HG02885 (cell line): ENCODE results near the gene ALKBH5.
A peak's percentile ranks its signal among the peaks of the same experiment; 100 is the strongest.

Source experiments
- ATAC-seq: cut with Tn5 transposase; IDR thresholded peaks from one replicate; pipeline ENCODE4 v1.9.1; 2021; ENCODE audit warnings: mild to moderate bottlenecking; ENCODE audit not compliant: unreplicated experiment, poor library complexity

Gene ALKBH5

GRCh38 chr17:18184143-18185031 is 759 bp downstream of the ALKBH5 start:
- ATAC-seq = peak; percentile 2

- ATAC-seq = no peak
These were observed 1.8 kb downstream of the ALKBH5 start for GRCh38 chr17:18185391-18185790.

GRCh38 chr17:18185832-18186626 is 2.4 kb downstream of the ALKBH5 start:
- no peak for ATAC-seq

DNA sequence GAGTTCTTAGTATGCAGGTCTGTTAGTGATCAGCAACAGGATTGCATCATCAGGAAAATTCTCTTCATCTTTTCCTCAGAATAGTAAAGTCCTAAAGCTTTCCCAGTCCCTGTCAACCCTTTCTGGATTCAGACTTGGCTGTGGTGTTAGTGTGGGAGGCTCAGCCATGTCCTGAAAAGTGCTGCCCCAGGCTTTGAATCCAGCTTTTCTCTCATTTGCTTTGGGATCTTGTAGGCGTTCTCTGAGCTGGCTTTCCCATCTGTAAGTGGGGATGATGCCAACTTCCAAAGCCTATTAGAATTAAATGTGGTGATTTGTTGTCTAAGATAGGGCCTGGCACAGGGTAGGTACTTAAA is 3.0 kb downstream of the ALKBH5 start:
- no peak for ATAC-seq

DNA sequence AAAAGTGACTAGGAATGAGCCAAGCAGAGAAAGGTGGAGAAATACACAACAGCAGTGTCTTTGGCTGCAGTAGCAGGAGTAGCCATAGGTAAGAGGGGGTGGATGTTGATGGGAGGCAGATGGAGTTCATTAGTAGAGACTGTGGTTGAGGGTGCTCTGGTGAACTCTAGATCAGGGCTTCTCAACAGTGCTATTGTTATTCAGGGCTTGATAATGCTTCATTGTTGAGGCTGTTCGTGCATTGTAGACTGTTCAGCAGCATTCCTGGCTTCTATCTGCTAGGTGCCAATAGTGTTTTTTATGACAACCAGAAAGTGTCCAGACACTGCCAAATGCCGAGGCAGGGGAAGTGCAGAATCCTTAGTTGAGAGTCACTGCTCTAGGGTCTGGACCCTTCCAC is 3.6 kb downstream of the ALKBH5 start:
- ATAC-seq = no peak

GRCh38 chr17:18187821-18188761 is 4.5 kb downstream of the ALKBH5 start:
- ATAC-seq = no peak

GRCh38 chr17:18190628-18191235 is 7.1 kb downstream of the ALKBH5 start:
- ATAC-seq = no peak

DNA sequence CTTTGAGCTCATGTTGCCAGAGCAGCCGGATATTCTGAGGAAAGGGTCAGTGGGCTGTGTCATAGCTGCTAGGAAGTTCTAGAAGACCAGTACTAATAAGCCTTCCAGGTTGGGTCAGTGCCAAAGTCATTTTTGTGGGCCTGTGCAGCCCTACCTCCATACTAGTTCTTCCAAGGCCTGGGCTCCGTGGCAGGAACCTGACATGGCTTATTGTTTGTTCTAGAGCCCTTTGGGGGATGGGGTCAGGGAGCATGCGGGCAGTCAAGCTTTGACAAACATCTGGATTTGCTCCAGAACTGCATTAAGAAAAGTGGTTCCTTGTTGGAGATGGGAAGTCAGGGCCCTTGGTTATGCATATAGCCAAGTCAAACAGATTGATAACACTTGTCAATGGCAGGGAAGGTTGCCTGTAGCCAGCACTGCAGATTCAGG is 7.6 kb downstream of the ALKBH5 start:
- no peak for ATAC-seq

DNA sequence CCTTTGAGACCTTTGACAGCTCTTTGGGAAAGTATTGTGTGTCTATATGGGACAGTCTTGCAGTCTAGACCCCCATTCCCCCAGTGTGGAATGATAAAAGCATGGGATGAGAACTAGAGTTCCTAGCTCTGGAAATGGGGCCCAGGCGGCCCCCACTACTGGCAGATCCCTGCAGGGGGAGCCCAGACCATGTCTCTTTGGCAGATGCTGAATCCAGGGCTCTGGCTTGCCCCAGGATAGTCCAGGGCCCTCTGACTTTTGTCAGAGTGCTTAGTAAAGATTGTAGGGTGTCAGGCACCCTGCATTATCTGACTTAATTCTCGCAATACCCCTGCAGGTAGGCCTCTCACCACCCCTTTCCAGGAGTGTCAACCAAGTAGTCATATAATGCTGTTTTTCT is 8.3 kb downstream of the ALKBH5 start:
- ATAC-seq = no peak

- ATAC-seq = no peak
These were observed 10.8 kb downstream of the ALKBH5 start for GRCh38 chr17:18194394-18194793.

- no peak for ATAC-seq
These were observed 11.2 kb downstream of the ALKBH5 start for GRCh38 chr17:18194804-18195203.

DNA sequence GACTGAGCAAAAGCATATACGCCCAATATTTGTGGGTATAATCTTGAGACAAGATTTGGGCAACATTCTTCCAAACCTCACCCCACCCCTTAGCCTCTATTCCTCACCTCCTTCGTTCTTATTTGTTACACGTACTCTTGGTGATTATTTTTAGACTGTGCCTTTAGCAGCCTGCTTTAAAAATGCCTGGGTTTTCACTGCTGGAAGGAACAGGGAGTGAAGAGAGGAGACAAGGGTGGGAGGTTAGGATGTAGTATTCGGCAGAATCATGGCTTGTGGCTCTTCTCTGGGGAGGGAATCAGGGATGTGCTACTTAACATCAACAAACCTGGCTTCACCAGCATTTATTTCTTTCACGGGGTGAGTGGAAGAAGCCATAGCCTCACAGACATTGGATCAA is 11.6 kb downstream of the ALKBH5 start:
- no peak for ATAC-seq

GRCh38 chr17:18197535-18198194 is 14.0 kb downstream of the ALKBH5 start:
- ATAC-seq = no peak

DNA sequence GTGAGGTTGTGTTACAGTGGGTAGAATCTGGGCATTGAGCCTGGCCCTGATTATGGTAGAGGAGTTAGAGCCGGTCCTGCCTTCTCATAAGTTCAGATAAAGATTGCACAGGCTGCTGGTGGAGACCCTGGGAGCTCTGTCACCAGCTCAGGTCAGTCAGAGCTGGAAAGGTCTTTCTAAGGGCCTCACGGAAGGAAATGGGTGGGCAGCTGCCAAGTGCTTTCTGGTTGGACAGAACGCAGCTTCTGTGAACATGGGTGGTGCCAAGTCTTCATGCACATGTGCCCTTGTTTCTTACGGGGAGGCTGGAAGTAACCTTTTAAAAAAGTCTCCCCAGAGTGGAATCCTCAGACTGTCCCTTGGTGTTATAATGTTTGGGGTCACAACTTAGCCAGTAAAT is 14.9 kb downstream of the ALKBH5 start:
- no peak for ATAC-seq

DNA sequence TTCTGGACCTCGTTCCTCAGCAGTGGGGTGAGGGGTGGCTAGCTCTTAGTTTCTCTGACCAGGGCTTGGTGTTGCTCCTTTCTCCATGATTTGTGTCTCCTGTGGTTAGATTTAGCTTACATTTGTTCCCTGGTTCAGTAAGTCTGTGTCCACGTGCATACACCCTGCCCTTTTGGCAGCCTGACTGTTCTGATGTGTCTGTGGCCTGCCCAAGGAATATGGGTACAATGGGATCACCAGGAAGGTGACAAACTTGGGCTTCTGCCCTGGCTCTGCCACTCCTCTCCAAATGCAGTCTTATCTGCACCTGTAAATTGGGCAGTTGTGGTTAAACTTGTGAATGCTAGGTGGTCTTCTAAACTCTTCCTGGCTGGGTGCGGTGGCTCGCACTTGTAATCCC is 17.5 kb downstream of the ALKBH5 start:
- no peak for ATAC-seq

DNA sequence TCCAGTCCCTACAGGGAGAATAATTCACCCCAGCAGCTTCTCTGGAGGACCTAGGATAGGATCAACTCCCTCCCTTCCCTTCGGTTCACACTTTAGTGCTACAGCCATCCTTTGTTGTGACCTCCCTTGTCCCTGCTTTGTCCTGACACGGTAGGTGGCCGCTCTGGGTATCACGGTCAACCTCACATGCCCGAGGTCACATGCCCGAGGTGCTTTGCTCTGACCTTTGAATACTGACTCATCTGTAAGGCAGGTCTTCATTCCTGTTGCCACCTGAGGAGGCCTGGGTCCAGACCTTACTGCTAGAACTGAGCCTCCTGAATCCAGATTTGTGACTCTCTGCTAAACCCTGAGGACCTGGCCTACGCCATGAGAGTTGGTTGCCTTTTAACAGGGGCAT is 19.7 kb downstream of the ALKBH5 start:
- no peak for ATAC-seq

GRCh38 chr17:18205861-18206260 is 22.2 kb downstream of the ALKBH5 start:
- ATAC-seq = no peak

DNA sequence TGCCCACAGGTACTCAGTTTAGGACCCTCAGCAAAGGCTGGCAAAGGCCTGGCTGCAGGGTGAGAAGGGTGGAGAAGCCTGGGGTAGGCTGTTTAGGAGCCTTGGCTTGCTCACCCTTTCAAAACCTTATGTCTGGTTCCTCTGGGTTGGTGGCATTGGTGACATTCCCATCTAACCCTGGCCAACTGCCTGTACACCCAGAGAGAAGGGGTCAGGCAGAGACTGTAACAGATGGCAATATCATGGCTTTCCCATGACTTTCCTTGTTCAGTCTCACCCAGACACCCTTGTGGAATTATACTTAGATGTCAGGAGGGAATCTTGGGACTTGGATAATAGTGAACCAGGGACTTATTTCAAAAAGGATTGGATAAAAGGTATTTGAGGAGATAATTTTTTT is 23.3 kb downstream of the ALKBH5 start:
- no peak for ATAC-seq

GRCh38 chr17:18208092-18208491 is 24.5 kb downstream of the ALKBH5 start:
- ATAC-seq = no peak
